Endodermal cell (in vitro differentiated cells): ENCODE measurements around the gene TIA1. TPM values are rescaled to one million over a fixed set of nuclear protein-coding genes. Genes with fewer than 3 reads are reported as not detected.
A peak's percentile ranks its signal among the peaks of the same experiment; 100 is the strongest.
"Not testable (repeated sequence)": the region's sequence is repeated elsewhere in the genome, so short reads cannot be mapped to it uniquely, and the experiment has no call there.

ENCODE experiments used
- DNase-seq: peaks from one replicate; pipeline ENCODE4 v3.0.0-alpha.2; 2017
- H3K27ac ChIP-seq: 2 replicates; pipeline ENCODE4 v1.5.1; 2013; ENCODE audit warnings: mild to moderate bottlenecking, low read depth, low read length, moderate library complexity
- H3K27me3 ChIP-seq: 2 replicates; pipeline ENCODE4 v1.6.1; 2013; ENCODE audit warnings: mild to moderate bottlenecking, low read length, moderate library complexity; ENCODE audit not compliant: insufficient read depth, control insufficient read depth, poor library complexity, severe bottlenecking
- H3K36me3 ChIP-seq: 2 replicates; pipeline ENCODE4 v1.7.0; 2013; ENCODE audit warnings: mild to moderate bottlenecking, low read length, moderate library complexity; ENCODE audit not compliant: control insufficient read depth, insufficient read depth
- H3K4me1 ChIP-seq: one replicate; pipeline ENCODE4 v1.7.0; 2013; ENCODE audit warnings: low read length; ENCODE audit not compliant: control insufficient read depth, insufficient read depth
- H3K4me3 ChIP-seq: 2 replicates; pipeline ENCODE4 v1.5.1; 2013; ENCODE audit warnings: mild to moderate bottlenecking, low read length, moderate library complexity
- H3K9ac ChIP-seq: 2 replicates; pipeline ENCODE4 v1.6.1; 2013; ENCODE audit warnings: mild to moderate bottlenecking, low read length, moderate library complexity; ENCODE audit not compliant: poor library complexity, severe bottlenecking; ENCODE audit errors: extremely low read depth
- H3K9me3 ChIP-seq: 2 replicates; pipeline ENCODE4 v1.6.1; 2013; ENCODE audit warnings: mild to moderate bottlenecking, low read length, moderate library complexity; ENCODE audit not compliant: control insufficient read depth
- H3K27ac Mint-ChIP-seq: 2 replicates; pipeline ENCODE4 v1.8.0; 2020; ENCODE audit warnings: mixed read lengths
- H3K27me3 Mint-ChIP-seq: 2 replicates; pipeline ENCODE4 v1.8.0; 2021; ENCODE audit warnings: mild to moderate bottlenecking, mixed read lengths; ENCODE audit not compliant: insufficient read depth
- H3K36me3 Mint-ChIP-seq: 2 replicates; pipeline ENCODE4 v1.8.0; 2020; ENCODE audit warnings: low read depth, mixed read lengths
- H3K4me1 Mint-ChIP-seq: 2 replicates; pipeline ENCODE4 v1.8.0; 2020; ENCODE audit warnings: mixed read lengths
- H3K4me3 Mint-ChIP-seq: 2 replicates; pipeline ENCODE4 v1.8.0; 2020; ENCODE audit warnings: mild to moderate bottlenecking, moderate library complexity, mixed read lengths
- H3K9me3 Mint-ChIP-seq: 2 replicates; pipeline ENCODE4 v1.8.0; 2020; ENCODE audit warnings: mild to moderate bottlenecking, mixed read lengths
- CTCF ChIP-seq: fragments of 200-600 bp; sonication (generic); conservative IDR thresholded peaks from 2 replicates; pipeline ENCODE4 v1.5.0; 2021; ENCODE audit warnings: antibody characterized with exemption, mild to moderate bottlenecking
- WGBS, 2 experiments: methylation state at CpG; one replicate each; pipeline versions ENCODE4 v1.1.5 to v1.1.7; 2013; ENCODE audit warnings: missing lambda C conversion rate in 2 of 2, mixed read lengths in 1 of 2; ENCODE audit not compliant: insufficient coverage in 1 of 2, insufficient read length in 1 of 2; 5-methylcytosine and 5-hydroxymethylcytosine counted together
- total RNA-seq, 2 donors: library from RNA; stranded (reverse); fragmentation: NEBNext Ultra II Directional in 1 of 2; extraction: Animal tissue kit (Norgen Biotek cat#: 25700) in 1 of 2; gene quantifications; 2 replicates in 1 of 2; 3 replicates in 1 of 2; pipeline ENCODE4 v1.2.1, GENCODE V29; 2021

The TIA1 gene
- total RNA-seq, 2 donors from 2014 or later = 217 to 256 TPM

- 97 to 100% methylated on average over 4 to 5 of the region's 5 CpGs for WGBS, 2 experiments
- Mint-ChIP-seq H3K4me3 (no peak overlapping the region), H3K36me3 (peaks cover 81% of the 10 kb centered on the region), H3K9me3 (no peaks in the 10 kb centered on the region), H3K27me3 (no peaks in the 10 kb centered on the region), H3K27ac (no peak overlapping the region), H3K4me1 (peaks cover 6% of the 10 kb centered on the region)
- no peak for TF ChIP-seq CTCF
- H3K4me3 ChIP-seq = no peak overlapping the region
- no peak overlapping the region for H3K9ac ChIP-seq
- no peaks in the 10 kb centered on the region for H3K27me3 ChIP-seq
- H3K36me3 ChIP-seq = peaks cover 98% of the 10 kb centered on the region
- no peak for DNase-seq
- no peak overlapping the region for H3K27ac ChIP-seq
- no peaks in the 10 kb centered on the region for H3K4me1 ChIP-seq
- H3K9me3 ChIP-seq = peaks cover 31% of the 10 kb centered on the region
Observed at GRCh38 chr2:70282439-70282838, 34.0 kb upstream of the TIA1 start.

GRCh38 chr2:70280242-70280798 is 31.9 kb upstream of the TIA1 start:
- Mint-ChIP-seq H3K4me3 (no peak overlapping the region), H3K9me3 (no peaks in the 10 kb centered on the region), H3K27ac (no peak overlapping the region), H3K27me3 (no peaks in the 10 kb centered on the region), H3K4me1 (peaks cover 6% of the 10 kb centered on the region), H3K36me3 (peaks cover 75% of the 10 kb centered on the region)
- Histone ChIP-seq H3K9me3 (peaks cover 15% of the 10 kb centered on the region), H3K27ac (no peak overlapping the region), H3K9ac (no peak overlapping the region), H3K27me3 (no peaks in the 10 kb centered on the region), H3K36me3 (peaks cover 93% of the 10 kb centered on the region), H3K4me3 (no peak overlapping the region), H3K4me1 (no peaks in the 10 kb centered on the region)
- DNase-seq = no peak
- 94 to 100% methylated on average over 2 of the region's 2 CpGs for WGBS, 2 experiments
- TF ChIP-seq CTCF = no peak

GRCh38 chr2:70270323-70270722 is 21.9 kb upstream of the TIA1 start:
- Histone ChIP-seq H3K9me3 (peaks cover 21% of the 10 kb centered on the region), H3K4me3 (no peak overlapping the region), H3K36me3 (peaks cover 37% of the 10 kb centered on the region), H3K9ac (no peak overlapping the region), H3K27me3 (no peaks in the 10 kb centered on the region), H3K4me1 (no peaks in the 10 kb centered on the region), H3K27ac (no peak overlapping the region)
- WGBS, 2 experiments = 86 to 95% methylated on average over 3 of the region's 3 CpGs
- Mint-ChIP-seq H3K4me1 (no peaks in the 10 kb centered on the region), H3K9me3 (peaks cover 28% of the 10 kb centered on the region), H3K36me3 (peaks cover 60% of the 10 kb centered on the region), H3K27me3 (no peaks in the 10 kb centered on the region), H3K27ac (peak overlapping the region; percentile 24), H3K4me3 (no peak overlapping the region)
- TF ChIP-seq CTCF = no peak
- no peak for DNase-seq

- H3K27ac ChIP-seq, DNase-seq, H3K4me3 Mint-ChIP-seq, H3K4me1 Mint-ChIP-seq, H3K9ac ChIP-seq, H3K4me1 ChIP-seq, H3K4me3 ChIP-seq, H3K27ac Mint-ChIP-seq, H3K27me3 ChIP-seq, H3K27me3 Mint-ChIP-seq: not testable (repeated sequence)
- peaks cover 29% of the 10 kb centered on the region for H3K9me3 Mint-ChIP-seq
- Histone ChIP-seq H3K9me3 (peaks cover 28% of the 10 kb centered on the region), H3K36me3 (peaks cover 37% of the 10 kb centered on the region)
- peaks cover 60% of the 10 kb centered on the region for H3K36me3 Mint-ChIP-seq
- 92 to 94% methylated on average over 15 to 18 of the region's 18 CpGs for WGBS, 2 experiments
Observed at GRCh38 chr2:70269422-70270302, 21.2 kb upstream of the TIA1 start.

GRCh38 chr2:70266925-70267324 is 18.5 kb upstream of the TIA1 start:
- Mint-ChIP-seq H3K36me3 (peaks cover 72% of the 10 kb centered on the region), H3K9me3 (peaks cover 29% of the 10 kb centered on the region)
- H3K4me3 Mint-ChIP-seq, H3K27ac ChIP-seq, H3K4me1 ChIP-seq, H3K27ac Mint-ChIP-seq, H3K4me3 ChIP-seq, H3K27me3 Mint-ChIP-seq, H3K4me1 Mint-ChIP-seq, H3K9ac ChIP-seq, H3K27me3 ChIP-seq: not testable (repeated sequence)
- Histone ChIP-seq H3K9me3 (peaks cover 30% of the 10 kb centered on the region), H3K36me3 (peaks cover 56% of the 10 kb centered on the region)
- WGBS, 2 experiments = 94 to 95% methylated on average over 11 to 27 of the region's 30 CpGs
- peak; percentile 7 for DNase-seq
